CD4-positive, alpha-beta T cell treated with Interferon gamma for 1 hour (primary cell): Measurements from ENCODE around the gene ZFHX3.

Experiments
- DNase-seq: peaks from one replicate; pipeline ENCODE4 v3.0.0-alpha.2; 2020

The ZFHX3 gene

GRCh38 chr16:72969812-72970211 lies 78.1 kb downstream of the ZFHX3 start:
- no peak for DNase-seq

- DNase-seq: no peak
Measured at GRCh38 chr16:72969146-72969545, 78.8 kb downstream of the ZFHX3 start.

- DNase-seq: no peak
Measured at GRCh38 chr16:72967941-72968340, 80.0 kb downstream of the ZFHX3 start.

GRCh38 chr16:72963533-72964315 lies 84.2 kb downstream of the ZFHX3 start:
- no peak for DNase-seq

GRCh38 chr16:72962347-72962746 lies 85.6 kb downstream of the ZFHX3 start:
- no peak for DNase-seq

- DNase-seq: no peak
Measured at GRCh38 chr16:72961863-72962262, 86.1 kb downstream of the ZFHX3 start.

GRCh38 chr16:72961115-72961832 lies 86.7 kb downstream of the ZFHX3 start:
- no peak for DNase-seq

- no peak for DNase-seq
Measured at GRCh38 chr16:72960101-72960500, 87.8 kb downstream of the ZFHX3 start.

- DNase-seq: no peak
Measured at GRCh38 chr16:72959301-72959996, 88.5 kb downstream of the ZFHX3 start.

- DNase-seq: no peak
Measured at GRCh38 chr16:72958522-72959076, 89.3 kb downstream of the ZFHX3 start.

- no peak for DNase-seq
Measured at GRCh38 chr16:72957303-72958277, 90.3 kb downstream of the ZFHX3 start.

- DNase-seq: no peak
Measured at GRCh38 chr16:72956124-72957064, 91.5 kb downstream of the ZFHX3 start.

GRCh38 chr16:72952811-72953271 lies 95.1 kb downstream of the ZFHX3 start:
- DNase-seq: no peak

GRCh38 chr16:72952404-72952803 lies 95.5 kb downstream of the ZFHX3 start:
- no peak for DNase-seq

- DNase-seq: no peak
Measured at GRCh38 chr16:72951916-72952315, 96.0 kb downstream of the ZFHX3 start.

- no peak for DNase-seq
Measured at GRCh38 chr16:72950669-72951068, 97.3 kb downstream of the ZFHX3 start.

GRCh38 chr16:72948238-72948829 lies 99.6 kb downstream of the ZFHX3 start:
- no peak for DNase-seq

GRCh38 chr16:72947379-72948237 lies 100.3 kb downstream of the ZFHX3 start:
- no peak for DNase-seq

- no peak for DNase-seq
Measured at GRCh38 chr16:72946474-72947194, 101.3 kb downstream of the ZFHX3 start.
